GM19452 (cell line): Measurements from ENCODE around the gene NAT8.
"Not testable (repeated sequence)": the region's sequence is repeated elsewhere in the genome, so short reads cannot be mapped to it uniquely, and the experiment has no call there.

Source experiments
- ATAC-seq: cut with Tn5 transposase; IDR thresholded peaks from one replicate; pipeline ENCODE4 v1.9.1; 2021; ENCODE audit not compliant: unreplicated experiment

The NAT8 gene

DNA sequence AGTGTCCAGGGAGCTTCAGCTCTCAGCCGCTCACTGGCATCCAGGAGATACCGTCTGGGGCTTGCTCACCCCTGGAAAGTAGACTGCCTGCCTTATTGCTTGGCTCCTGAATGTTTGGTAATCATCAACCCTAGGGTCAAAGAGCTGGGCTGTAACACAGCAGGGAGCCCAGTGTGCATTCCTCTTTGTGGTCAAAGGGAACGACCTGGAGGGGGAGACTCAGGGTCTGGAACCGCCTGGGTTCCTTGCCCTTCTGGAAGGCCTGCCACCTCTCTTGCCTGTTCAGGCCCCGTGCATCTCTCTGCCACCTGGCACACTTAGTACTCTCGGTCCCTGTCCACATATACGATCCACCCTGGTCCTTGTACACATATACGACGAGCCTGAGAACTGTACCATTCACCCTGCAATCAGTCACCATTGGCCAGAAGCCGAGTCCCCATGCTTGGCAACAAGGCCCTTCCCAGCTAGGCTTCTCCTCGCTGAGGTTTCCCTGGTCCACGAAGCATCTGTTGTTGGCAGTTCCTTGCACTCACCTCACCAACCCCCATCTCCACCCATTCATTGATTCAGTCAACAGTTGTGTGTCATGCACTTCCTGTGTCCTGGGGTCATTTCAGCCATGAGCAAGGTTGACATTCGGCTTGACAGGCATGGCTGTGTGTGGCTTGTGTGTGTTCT lies at the start of gene NAT8:
TSS of gene NAT8 (minus strand) at position 85 of the 681 bp plus-strand sequence. CDS start 794 bp downstream, outside the sequence.
- no peak for ATAC-seq

DNA sequence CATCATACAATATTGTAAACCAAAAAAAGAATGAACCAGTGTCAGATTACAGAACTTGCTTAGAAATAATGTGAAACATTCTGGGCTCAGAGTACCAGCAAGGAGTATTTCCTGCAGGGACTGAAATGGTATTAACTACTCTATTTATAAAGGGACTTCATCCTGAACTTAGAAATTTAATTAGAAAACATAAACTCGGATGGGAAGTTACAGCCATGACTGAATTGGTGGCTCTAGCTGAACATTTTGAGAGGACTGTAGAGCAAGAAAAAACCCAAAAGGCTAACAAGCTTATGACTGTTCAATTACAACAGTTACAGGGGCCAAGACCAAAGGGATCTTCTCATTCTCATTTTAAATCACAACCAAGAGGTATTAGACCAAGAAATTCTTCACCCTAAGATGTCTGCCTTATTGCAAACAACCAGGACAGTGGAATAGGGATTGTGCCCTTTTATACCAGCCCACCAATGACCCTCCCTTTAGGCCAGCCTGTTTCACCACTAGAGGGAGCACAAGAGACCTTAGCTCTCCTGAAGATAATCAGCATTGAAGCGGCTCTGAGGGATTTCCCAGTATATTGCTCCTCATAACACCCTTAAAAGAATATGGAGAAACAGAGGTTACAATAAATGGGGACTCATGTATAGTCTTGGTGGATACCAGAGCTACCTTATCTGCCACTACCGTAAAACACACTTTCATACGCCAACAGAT lies 48.3 kb upstream of the NAT8 start:
- not testable (repeated sequence) for ATAC-seq

DNA sequence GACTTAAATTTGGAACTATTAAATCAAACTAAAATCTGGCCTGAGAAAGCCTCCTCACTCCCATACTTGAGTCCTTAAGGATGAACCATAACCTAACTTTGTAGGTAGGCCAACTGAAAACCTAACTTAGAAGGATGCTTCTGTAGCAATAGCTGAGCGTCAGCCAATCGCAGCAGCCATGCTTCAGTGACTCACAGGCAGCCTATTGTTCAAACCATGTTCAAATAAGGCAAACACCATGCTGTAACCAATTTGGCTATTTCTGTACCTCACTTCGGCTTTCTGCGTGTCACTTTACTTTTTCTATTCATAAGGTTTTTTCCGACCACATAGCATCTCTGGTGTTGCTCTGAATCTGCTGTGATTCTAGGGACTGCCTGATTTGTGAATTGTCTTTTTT lies 46.3 kb upstream of the NAT8 start:
- not testable (repeated sequence) for ATAC-seq

DNA sequence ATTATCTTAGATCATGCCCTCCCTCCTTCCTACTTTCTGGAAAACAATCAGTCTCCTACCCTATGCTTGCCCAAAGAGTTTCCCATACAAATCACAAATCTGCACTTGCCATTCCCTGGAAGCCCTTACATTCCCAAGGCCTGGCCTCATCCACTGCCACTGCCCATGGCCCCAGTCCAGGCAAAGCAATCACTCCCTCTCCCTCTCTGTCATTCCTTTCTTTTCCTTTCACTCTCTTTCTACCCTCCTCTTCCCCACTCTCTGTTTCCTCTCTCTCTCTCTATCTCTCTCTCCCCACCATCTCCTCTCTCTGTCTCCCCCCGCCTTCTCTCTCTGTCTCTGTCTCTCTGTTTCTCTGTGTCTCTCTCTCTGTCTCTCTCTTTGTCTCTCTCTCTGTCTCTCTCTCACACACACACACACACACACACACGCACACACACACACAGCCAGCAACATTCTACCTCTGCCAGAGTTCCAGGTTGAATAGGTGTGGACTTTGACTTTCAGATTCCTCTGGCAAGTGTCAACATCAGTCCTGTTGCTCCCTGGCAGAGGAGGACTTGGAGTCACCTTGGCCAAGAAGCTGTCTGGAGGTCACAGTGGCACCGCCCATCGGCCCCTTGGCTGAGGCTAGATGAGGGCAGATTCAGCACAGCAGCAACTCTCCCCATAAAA lies 43.7 kb upstream of the NAT8 start:
- no peak for ATAC-seq

- ATAC-seq = not testable (repeated sequence)
Observed at GRCh38 chr2:73684905-73685304, 42.7 kb upstream of the NAT8 start.

GRCh38 chr2:73684325-73684724 lies 42.1 kb upstream of the NAT8 start:
- not testable (repeated sequence) for ATAC-seq

- not testable (repeated sequence) for ATAC-seq
Observed at GRCh38 chr2:73679951-73680571, 37.8 kb upstream of the NAT8 start.

DNA sequence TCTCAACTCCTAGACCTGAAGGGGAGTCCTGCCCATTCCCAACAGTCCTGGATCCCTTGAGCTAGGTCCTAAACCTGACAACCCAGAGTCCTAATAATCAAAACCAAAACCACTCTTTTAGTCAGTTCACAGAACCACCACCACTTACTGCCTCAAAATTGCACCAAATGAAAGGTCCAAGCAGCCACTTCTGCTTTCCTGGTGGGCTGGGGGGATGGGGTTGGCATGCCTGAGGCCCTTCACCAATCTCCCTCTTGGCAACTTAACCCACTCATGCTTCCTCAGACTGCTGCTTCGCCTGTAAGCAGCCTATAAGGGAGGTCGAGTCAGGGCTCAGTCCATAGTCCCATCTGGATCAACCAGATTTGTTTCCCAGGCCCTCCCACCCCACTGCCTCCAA lies 37.0 kb upstream of the NAT8 start:
- not testable (repeated sequence) for ATAC-seq

DNA sequence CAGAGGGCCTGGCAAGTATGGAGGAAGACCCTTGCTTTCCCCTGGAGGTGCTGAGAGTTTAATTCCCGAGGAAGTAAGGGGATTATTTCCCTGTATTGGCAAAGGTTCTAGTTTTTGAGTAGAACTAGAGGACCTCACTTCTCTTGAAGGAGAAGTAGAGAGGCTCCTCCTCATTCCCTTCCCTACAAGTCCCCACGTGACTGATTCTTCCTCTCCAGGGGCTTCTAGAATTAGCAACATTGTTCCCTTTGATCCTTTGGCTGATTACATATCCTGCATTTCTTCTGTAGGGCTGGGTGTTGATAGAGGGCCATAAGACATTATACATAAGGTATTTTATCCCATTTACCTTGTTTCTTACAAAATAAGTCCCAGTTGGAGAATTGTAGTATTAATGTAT lies 35.8 kb upstream of the NAT8 start:
- not testable (repeated sequence) for ATAC-seq

- not testable (repeated sequence) for ATAC-seq
Observed at GRCh38 chr2:73676211-73676610, 34.0 kb upstream of the NAT8 start.

- ATAC-seq = not testable (repeated sequence)
Observed at GRCh38 chr2:73674696-73675157, 32.5 kb upstream of the NAT8 start.

GRCh38 chr2:73669976-73670375 lies 27.8 kb upstream of the NAT8 start:
- not testable (repeated sequence) for ATAC-seq

- not testable (repeated sequence) for ATAC-seq
Observed at GRCh38 chr2:73667239-73667638, 25.0 kb upstream of the NAT8 start.

DNA sequence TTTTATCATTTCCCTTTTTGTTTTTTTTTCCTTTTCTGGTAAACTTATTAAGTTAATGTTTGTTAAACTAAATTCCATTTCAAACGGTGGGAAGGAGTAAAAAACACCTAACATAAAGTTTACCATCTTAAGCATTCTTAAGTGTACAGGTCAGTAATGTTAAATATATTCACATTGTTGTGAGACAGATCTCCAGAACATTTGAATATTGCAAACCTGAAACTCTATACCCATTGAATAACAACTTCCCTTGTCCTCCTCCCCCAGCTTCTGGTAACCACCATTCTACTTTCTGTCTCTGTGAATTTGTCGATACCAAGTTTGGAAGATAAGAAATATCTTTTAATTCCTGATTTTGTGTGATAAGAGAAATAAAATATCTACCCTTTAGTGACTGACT lies 12.0 kb upstream of the NAT8 start:
- no peak for ATAC-seq

DNA sequence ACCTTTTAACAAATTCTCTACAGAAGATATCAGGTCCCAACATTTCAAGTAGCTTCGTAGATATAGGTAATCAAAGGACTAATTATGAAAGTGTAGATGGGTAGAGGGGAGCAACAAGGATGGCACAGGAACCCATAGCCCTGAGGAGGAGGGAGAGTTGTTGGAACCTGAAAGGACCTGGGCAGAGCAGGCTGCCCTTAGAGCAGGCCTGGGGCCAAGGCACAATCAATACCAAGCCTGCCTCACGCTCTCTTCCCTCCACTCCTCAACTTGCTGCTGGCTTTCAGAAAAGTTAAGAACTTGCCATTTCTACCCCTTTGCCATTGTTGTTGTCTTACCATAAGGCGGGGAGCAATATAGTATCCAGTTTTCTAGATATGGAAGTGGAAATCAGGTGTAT lies 10.1 kb upstream of the NAT8 start:
- no peak for ATAC-seq

DNA sequence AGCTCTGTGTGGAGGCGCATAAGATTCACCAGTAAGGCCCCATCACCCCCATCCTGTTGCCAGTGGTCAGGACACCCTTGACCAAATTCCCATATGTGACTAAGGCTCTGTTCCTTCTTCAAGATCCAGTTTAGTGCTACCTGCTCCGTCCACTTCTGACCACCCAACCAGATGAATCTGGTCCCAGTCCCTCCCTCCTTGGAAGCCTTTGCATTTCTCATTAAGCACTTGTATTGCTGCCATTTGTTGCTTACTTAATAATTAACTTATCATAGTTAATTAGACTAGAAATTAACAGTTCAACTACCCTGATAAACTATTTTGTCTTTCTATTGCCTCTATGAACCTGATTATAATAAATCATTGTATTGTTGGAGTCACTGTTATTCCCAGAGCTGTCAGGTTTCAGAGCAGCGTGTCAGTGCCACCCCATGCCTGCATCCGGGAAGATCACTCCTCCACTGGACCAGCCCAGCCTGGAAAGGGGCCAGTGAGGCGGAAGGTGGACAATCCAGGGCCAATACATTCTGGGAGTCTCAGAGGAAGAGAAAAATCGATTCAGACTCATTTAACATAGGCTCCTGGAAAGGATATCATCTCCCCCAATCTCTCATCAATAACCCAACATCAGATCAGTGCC lies 9.5 kb upstream of the NAT8 start:
- ATAC-seq = no peak

DNA sequence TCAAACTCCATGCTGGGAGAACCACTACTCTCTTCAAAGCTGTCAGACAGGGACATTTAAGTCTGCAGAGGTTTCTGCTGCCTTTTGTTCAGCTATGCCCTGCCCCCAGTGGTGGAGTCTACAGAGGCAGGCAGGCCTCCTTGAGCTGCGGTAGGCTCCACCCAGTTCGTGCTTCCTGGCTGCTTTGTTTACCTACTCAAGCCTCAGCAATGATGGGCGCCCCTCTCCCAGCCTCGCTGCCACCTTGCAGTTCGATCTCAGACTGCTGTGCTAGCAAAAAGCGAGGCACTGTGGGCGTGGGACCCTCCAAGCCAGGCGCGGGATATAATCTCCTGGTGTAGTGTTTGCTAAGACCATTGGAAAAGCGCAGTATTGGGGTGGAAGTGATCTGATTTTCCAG lies 5.5 kb upstream of the NAT8 start:
- not testable (repeated sequence) for ATAC-seq

DNA sequence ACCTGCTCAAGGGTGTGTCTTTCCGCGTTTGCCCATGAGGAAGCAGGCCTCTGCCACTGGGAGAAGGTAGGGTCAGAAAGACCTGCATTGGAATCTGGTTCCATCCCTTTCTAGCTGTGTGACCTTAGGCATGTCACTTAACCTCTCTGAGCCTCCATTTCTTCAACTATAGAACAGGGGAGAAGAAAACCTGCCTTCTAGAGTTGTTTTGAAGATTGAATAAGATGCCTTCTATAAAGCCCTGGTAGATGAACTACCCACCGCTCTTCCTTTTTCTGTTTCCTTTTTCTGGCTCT lies 507 bp downstream of the NAT8 start:
- ATAC-seq = no peak

DNA sequence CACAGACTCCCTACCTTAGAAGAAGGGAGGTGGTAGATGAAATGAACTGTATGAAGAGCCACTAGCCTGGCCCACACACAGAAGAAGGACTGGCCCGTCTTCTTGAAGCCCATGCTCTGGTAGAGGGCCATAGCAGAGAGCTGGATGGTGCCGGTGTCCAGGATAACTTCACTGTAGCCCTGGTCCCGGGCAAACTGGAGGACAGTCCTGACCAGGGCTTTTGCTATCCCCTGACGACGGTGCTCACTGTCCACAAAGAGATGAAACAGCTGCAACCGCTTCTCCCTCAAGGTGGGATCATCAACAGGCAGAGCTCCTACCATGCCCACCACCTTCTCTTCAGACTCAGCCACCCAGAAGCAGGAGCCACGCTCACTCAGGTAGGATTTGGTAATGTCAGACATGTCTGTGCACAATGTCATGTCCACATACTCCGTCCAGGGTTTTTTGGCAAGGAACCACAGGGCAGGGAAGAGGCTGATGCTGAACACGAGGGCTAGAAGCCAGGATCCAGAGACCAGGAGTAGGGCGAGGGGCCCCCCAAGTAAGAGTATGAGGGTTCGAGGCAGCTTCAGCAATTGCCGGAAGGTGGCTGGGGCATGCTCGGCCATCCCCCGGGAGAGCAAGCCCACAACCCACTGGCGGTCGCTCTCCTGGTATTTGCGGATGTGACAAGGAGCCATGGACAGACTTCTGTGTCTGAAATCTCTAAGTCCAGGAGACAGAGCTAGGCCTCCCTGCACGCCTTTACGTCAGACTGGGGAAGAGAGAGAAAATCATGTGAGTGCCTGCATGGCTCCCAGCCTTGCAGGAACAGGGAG lies 1.1 kb downstream of the NAT8 start:
- ATAC-seq = no peak

DNA sequence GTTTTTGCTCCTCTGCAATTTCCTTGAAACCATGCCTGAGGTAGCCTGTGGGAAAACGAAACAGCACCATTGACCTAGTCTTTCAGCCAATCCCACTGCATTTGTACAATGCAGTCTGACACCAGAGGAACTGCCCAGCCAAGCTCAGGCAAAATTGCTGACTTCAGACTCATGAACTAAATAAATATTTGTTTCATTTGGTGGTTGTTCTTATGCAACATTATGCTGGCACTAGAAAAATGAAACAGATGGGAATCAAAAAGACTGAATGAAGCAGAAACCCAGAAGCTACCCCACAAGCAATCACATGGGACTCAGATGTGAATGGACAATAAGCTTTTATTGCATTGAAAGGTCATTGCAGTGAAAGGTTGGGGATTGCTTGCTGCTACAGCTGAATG lies 1.7 kb downstream of the NAT8 start:
- ATAC-seq = no peak
